ENCODE measurements around the gene SPTLC3. TPM values are rescaled to one million over a fixed set of nuclear protein-coding genes. Genes with fewer than 3 reads are reported as not detected.

SPTLC3 gene
- total RNA-seq, 1 donor from 2014 or later, result 0.18 TPM

GRCh38 chr20:13147071-13147963 lies 138.5 kb downstream of the SPTLC3 start:
- intact Hi-C loops (cut with micrococcal nuclease), result no loop called here
- no peak overlapping the region for H3K27ac Mint-ChIP-seq
- H3K4me1 Mint-ChIP-seq (ENCODE audit: low read depth), result no peaks in the 10 kb centered on the region
- DNase-seq (ENCODE audit: low spot score), result no peak
- no peaks in the 10 kb centered on the region for H3K36me3 Mint-ChIP-seq (ENCODE audit: low read depth)
- no peaks in the 10 kb centered on the region for H3K27me3 Mint-ChIP-seq (ENCODE audit: insufficient read depth)
- H3K9me3 Mint-ChIP-seq, result no peaks in the 10 kb centered on the region
- no peak overlapping the region for H3K4me3 Mint-ChIP-seq

DNA sequence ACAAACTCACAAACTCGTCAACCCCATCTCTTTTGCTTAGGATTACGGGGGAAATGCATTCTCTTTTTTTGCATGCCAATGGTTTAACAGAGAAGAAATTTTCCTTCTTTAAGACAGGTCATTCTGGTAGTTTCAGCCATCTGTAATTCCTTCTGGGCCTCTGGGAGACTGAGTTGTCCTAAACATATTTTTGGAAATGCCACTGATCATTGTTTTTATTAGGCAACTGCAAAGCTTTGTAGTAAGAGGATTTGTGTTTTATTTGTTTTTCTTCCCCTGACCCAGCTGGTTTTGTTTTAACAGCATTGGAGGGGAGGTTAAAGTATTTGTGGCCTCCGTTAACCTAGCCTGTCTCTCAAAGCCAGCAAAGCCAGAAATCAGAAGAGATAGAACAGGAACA lies 139.2 kb downstream of the SPTLC3 start:
- Mint-ChIP-seq H3K9me3 (no peaks in the 10 kb centered on the region), H3K4me1 (ENCODE audit: low read depth) (no peaks in the 10 kb centered on the region), H3K4me3 (no peak overlapping the region), H3K36me3 (ENCODE audit: low read depth) (no peaks in the 10 kb centered on the region), H3K27ac (no peak overlapping the region), H3K27me3 (ENCODE audit: insufficient read depth) (no peaks in the 10 kb centered on the region)
- no peak for DNase-seq (ENCODE audit: low spot score)
- intact Hi-C loops (cut with micrococcal nuclease), result no loop called here

DNA sequence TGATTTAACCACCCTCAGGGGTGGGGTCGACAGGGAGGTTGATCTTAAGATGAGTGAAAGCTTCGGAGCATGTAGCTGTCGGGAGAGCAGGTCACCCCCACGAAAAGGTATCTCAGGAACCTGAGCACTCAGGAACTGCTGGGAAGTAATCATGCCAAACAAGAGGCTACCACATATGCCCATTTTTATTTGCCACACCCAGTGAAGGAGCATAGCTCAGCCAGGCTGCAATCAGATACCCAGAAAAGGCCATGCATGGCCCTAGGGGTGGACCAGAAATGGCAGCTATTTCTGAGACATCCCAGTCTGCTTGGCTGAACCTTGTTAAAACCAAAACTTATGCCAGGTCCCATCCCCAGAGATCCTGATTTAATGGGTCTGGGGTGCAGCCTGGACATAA lies 139.6 kb downstream of the SPTLC3 start:
- Mint-ChIP-seq H3K4me3 (no peak overlapping the region), H3K36me3 (ENCODE audit: low read depth) (no peaks in the 10 kb centered on the region), H3K4me1 (ENCODE audit: low read depth) (no peaks in the 10 kb centered on the region), H3K9me3 (no peaks in the 10 kb centered on the region), H3K27ac (no peak overlapping the region), H3K27me3 (ENCODE audit: insufficient read depth) (no peaks in the 10 kb centered on the region)
- intact Hi-C loops (cut with micrococcal nuclease), result no loop called here
- no peak for DNase-seq (ENCODE audit: low spot score)

DNA sequence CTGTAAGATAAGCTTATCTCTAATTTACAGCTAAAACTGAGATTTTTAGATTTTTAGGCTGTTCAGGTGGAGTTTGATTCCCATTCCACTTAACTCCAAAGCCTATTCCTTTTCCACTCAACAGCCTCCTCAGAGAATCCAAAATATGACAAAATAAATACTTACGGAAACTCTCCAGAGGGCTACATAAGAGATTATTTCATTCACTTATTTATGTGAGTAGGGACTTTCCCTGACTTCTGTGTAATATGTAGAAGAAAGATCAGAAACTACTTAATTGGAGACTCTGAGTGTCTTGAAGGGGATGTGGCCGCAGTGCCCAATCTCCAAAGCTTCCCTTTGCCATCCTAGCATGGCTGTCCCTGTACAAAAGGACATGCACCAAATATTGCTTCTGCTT lies 140.2 kb downstream of the SPTLC3 start:
- Mint-ChIP-seq H3K4me3 (no peak overlapping the region), H3K36me3 (ENCODE audit: low read depth) (no peaks in the 10 kb centered on the region), H3K9me3 (no peaks in the 10 kb centered on the region), H3K27me3 (ENCODE audit: insufficient read depth) (no peaks in the 10 kb centered on the region), H3K27ac (no peak overlapping the region), H3K4me1 (ENCODE audit: low read depth) (no peaks in the 10 kb centered on the region)
- intact Hi-C loops (cut with micrococcal nuclease), result no loop called here
- no peak for DNase-seq (ENCODE audit: low spot score)

DNA sequence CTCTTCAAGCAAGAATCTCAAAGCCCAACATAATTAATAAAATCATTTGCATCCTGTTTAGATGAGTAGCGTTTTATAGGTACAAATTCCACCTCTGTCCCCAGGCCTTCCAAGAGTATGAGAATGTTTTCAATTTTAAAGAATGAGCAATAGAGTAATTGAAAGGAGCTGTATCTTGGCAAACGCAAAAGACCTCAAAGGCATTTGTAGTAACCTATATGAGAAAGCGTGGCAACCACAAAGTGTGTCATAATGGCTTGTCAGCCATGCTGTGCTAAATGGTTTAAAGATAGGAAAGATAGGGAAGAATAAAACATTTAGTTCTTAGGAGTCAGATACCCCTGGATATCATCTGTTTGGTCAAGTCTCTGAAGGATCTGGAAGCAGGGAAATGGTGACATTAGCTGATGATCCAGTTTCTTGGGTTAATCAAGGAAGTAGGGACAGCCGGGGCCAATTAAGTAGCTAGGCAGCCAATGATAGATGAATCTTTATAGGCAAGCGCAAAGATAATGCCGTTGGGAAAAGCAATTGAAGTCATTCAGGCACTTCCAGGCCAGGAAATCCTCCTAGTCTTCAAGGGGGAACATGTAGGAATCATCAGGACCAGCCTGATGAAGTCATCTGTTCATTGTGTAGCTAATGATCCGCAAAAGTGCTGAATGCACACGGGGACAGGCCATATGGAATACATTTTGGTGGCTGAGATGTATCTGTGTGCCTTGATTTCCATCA lies 140.8 kb downstream of the SPTLC3 start:
- Mint-ChIP-seq H3K36me3 (ENCODE audit: low read depth) (no peaks in the 10 kb centered on the region), H3K27ac (no peak overlapping the region), H3K27me3 (ENCODE audit: insufficient read depth) (no peaks in the 10 kb centered on the region), H3K9me3 (no peaks in the 10 kb centered on the region), H3K4me3 (no peak overlapping the region), H3K4me1 (ENCODE audit: low read depth) (no peaks in the 10 kb centered on the region)
- intact Hi-C loops (cut with micrococcal nuclease), result no loop called here
- DNase-seq (ENCODE audit: low spot score), result no peak

DNA sequence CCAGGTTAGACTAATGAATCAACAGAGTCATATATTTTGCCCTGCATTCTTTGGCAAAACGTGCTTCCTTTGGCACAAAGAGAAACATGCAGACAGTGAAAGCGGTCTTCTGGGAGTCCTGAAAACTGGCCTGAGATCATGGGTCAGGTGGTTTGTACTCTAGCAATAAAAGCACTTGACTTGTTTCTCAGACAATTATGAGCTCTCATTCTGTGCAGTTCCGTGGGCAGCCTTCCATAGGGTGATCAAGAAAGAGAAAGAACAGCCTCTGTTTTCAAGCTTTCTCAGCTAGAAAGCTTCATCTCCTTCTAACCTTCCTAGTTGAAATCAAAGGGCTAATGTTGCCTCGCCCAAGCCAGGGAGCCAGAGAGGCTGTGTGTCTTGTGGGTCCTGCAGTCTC lies 149.6 kb downstream of the SPTLC3 start:
- Mint-ChIP-seq H3K4me1 (ENCODE audit: low read depth) (no peaks in the 10 kb centered on the region), H3K27ac (no peak overlapping the region)
- intact Hi-C loops (cut with micrococcal nuclease), result no loop called here

GRCh38 chr20:13159889-13160288 lies 151.1 kb downstream of the SPTLC3 start:
- Mint-ChIP-seq H3K9me3 (no peaks in the 10 kb centered on the region), H3K27me3 (ENCODE audit: insufficient read depth) (peaks cover 8% of the 10 kb centered on the region), H3K4me1 (ENCODE audit: low read depth) (no peaks in the 10 kb centered on the region), H3K36me3 (ENCODE audit: low read depth) (no peaks in the 10 kb centered on the region), H3K27ac (no peak overlapping the region), H3K4me3 (no peak overlapping the region)
- intact Hi-C loops (cut with micrococcal nuclease), result no loop called here
- no peak for DNase-seq (ENCODE audit: low spot score)

More for the DNA sequence above, 149.6 kb downstream of the SPTLC3 start:
- no peak for DNase-seq (ENCODE audit: low spot score)
- Mint-ChIP-seq H3K9me3 (no peaks in the 10 kb centered on the region), H3K4me3 (no peak overlapping the region), H3K27me3 (ENCODE audit: insufficient read depth) (peaks cover 8% of the 10 kb centered on the region), H3K36me3 (ENCODE audit: low read depth) (no peaks in the 10 kb centered on the region)

- no peaks in the 10 kb centered on the region for H3K4me1 Mint-ChIP-seq (ENCODE audit: low read depth)
- no peak overlapping the region for H3K4me3 Mint-ChIP-seq
- intact Hi-C loops (cut with micrococcal nuclease), result no loop called here
- no peaks in the 10 kb centered on the region for H3K36me3 Mint-ChIP-seq (ENCODE audit: low read depth)
- peaks cover 4% of the 10 kb centered on the region for H3K27me3 Mint-ChIP-seq (ENCODE audit: insufficient read depth)
- no peaks in the 10 kb centered on the region for H3K9me3 Mint-ChIP-seq
- no peak for DNase-seq (ENCODE audit: low spot score)
- no peak overlapping the region for H3K27ac Mint-ChIP-seq
These were observed 156.4 kb downstream of the SPTLC3 start for GRCh38 chr20:13165203-13165602.

DNA sequence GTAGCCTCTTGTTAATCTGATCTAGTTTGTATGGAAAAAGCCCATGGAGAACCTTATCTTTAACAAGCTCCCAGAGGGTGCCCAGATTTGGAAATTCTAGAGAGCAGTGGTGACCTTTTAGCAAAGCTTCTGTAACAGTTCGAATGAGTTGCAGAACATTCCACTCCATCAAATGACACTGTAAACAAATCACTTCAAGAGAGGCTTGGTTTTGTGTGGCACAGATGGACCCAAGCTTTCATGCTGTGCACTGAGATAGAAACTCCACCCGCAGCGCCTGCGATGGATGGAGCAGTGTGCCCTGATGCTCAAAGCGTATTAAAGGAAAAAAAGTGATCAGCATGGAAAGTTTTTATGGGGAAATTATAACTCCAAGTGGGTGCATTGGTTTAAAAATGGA lies 157.2 kb downstream of the SPTLC3 start:
- no peaks in the 10 kb centered on the region for H3K36me3 Mint-ChIP-seq (ENCODE audit: low read depth)
- no peaks in the 10 kb centered on the region for H3K9me3 Mint-ChIP-seq
- intact Hi-C loops (cut with micrococcal nuclease), result no loop called here
- H3K4me3 Mint-ChIP-seq, result no peak overlapping the region
- no peak for DNase-seq (ENCODE audit: low spot score)
- H3K27me3 Mint-ChIP-seq (ENCODE audit: insufficient read depth), result peaks cover 4% of the 10 kb centered on the region
- no peak overlapping the region for H3K27ac Mint-ChIP-seq
- H3K4me1 Mint-ChIP-seq (ENCODE audit: low read depth), result no peaks in the 10 kb centered on the region

- no peaks in the 10 kb centered on the region for H3K4me1 Mint-ChIP-seq (ENCODE audit: low read depth)
- H3K27me3 Mint-ChIP-seq (ENCODE audit: insufficient read depth), result peaks cover 4% of the 10 kb centered on the region
- H3K36me3 Mint-ChIP-seq (ENCODE audit: low read depth), result no peaks in the 10 kb centered on the region
- no peak overlapping the region for H3K4me3 Mint-ChIP-seq
- H3K27ac Mint-ChIP-seq, result no peak overlapping the region
- intact Hi-C loops (cut with micrococcal nuclease), result no loop called here
- DNase-seq (ENCODE audit: low spot score), result no peak
- no peaks in the 10 kb centered on the region for H3K9me3 Mint-ChIP-seq
These were observed 157.7 kb downstream of the SPTLC3 start for GRCh38 chr20:13166437-13166836.

DNA sequence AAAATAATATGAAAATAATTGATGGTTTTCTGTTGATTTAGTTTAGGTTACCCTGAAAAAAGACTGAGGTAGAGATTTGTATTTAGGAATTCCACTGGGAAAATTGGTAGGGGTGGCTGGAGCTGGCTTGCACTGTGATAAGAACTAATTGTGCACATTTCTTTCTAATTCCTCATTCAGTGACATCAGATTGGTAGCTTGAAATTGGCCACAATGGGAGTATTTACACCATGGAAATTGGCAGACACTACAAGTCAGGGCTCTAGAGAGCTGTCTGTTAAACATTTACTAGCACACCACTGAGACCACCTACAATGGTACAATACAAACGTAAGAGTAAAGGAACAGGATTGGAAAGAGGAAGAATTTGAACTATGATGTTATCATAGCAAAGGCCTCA lies 160.3 kb downstream of the SPTLC3 start:
- intact Hi-C loops (cut with micrococcal nuclease), result no loop called here
- no peak overlapping the region for H3K27ac Mint-ChIP-seq

DNA sequence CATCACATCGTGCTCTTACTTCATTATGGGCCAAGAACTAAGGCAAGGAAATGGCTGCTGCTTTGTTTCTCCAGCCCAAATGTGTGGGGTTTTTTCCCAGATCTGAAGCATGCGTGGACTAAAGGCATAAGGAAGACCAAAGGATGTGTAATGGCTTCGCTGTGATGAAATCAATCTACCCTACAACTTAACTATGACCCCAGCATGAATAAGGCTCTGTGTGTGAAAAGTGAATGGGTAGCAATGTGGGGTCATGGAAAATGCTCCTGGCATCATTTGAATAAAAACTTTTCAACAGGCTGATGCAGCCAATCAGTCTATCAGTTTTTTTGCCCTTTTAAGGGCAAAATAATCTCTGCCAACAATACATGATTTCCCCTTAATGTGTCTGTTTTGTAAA lies 162.0 kb downstream of the SPTLC3 start:
- intact Hi-C loops (cut with micrococcal nuclease), result no loop called here
- no peak overlapping the region for H3K4me3 Mint-ChIP-seq
- no peaks in the 10 kb centered on the region for H3K4me1 Mint-ChIP-seq (ENCODE audit: low read depth)
- no peaks in the 10 kb centered on the region for H3K36me3 Mint-ChIP-seq (ENCODE audit: low read depth)
- no peak for DNase-seq (ENCODE audit: low spot score)
- no peak overlapping the region for H3K27ac Mint-ChIP-seq
- peaks cover 4% of the 10 kb centered on the region for H3K9me3 Mint-ChIP-seq
- no peaks in the 10 kb centered on the region for H3K27me3 Mint-ChIP-seq (ENCODE audit: insufficient read depth)

More for the DNA sequence above, 160.3 kb downstream of the SPTLC3 start:
- Mint-ChIP-seq H3K36me3 (ENCODE audit: low read depth) (no peaks in the 10 kb centered on the region), H3K27me3 (ENCODE audit: insufficient read depth) (no peaks in the 10 kb centered on the region), H3K4me3 (no peak overlapping the region), H3K9me3 (no peaks in the 10 kb centered on the region), H3K4me1 (ENCODE audit: low read depth) (no peaks in the 10 kb centered on the region)
- DNase-seq (ENCODE audit: low spot score), result no peak

DNA sequence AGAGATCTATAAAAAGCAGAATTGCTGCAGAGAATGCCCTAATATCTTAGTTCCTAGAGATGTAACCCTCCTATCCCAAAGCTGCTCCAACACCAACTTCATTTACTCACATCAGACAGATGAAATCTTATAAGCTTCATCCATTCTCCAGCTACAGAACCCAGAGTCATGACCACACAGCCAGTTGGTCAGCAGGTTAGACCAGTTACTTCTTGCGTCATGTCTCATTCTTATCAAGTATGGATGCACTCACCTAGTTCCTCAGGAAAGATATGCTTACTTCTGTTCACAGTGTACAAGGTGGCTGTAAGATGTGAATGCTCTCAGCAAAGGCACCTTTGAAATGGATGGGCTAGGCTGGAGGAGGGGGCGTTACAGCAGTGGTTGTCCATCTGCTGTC lies 164.4 kb downstream of the SPTLC3 start:
- Mint-ChIP-seq H3K4me3 (no peak overlapping the region), H3K27ac (no peak overlapping the region), H3K4me1 (ENCODE audit: low read depth) (no peaks in the 10 kb centered on the region), H3K27me3 (ENCODE audit: insufficient read depth) (peaks cover 5% of the 10 kb centered on the region), H3K9me3 (peaks cover 4% of the 10 kb centered on the region), H3K36me3 (ENCODE audit: low read depth) (no peaks in the 10 kb centered on the region)
- DNase-seq (ENCODE audit: low spot score), result no peak
- intact Hi-C loops (cut with micrococcal nuclease), result no loop called here
